ENCODE results near the gene PAK6.
A peak's percentile ranks its signal among the peaks of the same experiment; 100 is the strongest.

Gene PAK6

DNA sequence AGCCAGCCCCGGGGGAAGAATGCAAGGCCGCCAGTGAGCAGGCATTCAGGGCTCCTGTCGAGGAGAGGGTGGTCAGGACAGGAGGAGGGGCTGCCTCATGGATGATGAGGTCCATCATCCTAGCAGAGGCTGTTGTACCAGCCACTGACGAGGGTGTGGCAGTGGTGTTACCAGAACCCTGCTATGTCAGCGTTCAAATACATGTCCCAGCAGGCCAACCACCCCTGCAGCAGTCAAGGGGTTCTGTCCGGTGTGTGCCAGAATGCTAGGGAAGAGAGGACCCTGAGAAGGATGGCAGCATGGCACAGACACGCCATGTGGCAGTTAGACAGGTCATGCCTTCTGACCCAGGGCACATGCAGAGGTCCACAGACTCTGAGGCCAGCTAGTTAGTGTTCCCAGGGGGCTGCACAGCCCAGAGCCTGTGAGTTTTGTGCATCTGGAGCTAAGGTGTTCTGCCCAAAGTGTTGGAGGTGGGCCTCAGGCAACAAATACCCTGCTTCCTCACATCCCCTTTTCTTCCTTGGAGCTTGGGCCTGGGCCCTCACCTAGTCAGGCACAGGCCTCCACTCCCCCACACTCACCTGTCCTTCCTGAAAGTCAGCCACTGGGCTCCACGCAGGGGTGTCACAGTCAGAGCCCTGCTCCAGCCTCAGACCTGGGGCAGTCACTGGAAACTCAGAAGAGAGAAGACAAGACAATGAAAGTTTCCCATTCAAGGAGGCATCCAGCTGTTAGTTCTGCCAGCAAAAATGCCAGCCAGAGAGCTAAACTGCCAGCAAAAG, 7.8 kb downstream of the PAK6 start:
- Histone ChIP-seq H3K36me3 (no peaks in the 10 kb centered on the region), H3K27ac (no peak overlapping the region), H3K27me3 (no peaks in the 10 kb centered on the region), H3K9me3 (no peaks in the 10 kb centered on the region), H3K4me3 (no peak overlapping the region), H3K4me1 (peaks cover 0 to 23% (median 0%) of the 10 kb centered on the region in 4 donors)
- TF ChIP-seq, protein P1, sequence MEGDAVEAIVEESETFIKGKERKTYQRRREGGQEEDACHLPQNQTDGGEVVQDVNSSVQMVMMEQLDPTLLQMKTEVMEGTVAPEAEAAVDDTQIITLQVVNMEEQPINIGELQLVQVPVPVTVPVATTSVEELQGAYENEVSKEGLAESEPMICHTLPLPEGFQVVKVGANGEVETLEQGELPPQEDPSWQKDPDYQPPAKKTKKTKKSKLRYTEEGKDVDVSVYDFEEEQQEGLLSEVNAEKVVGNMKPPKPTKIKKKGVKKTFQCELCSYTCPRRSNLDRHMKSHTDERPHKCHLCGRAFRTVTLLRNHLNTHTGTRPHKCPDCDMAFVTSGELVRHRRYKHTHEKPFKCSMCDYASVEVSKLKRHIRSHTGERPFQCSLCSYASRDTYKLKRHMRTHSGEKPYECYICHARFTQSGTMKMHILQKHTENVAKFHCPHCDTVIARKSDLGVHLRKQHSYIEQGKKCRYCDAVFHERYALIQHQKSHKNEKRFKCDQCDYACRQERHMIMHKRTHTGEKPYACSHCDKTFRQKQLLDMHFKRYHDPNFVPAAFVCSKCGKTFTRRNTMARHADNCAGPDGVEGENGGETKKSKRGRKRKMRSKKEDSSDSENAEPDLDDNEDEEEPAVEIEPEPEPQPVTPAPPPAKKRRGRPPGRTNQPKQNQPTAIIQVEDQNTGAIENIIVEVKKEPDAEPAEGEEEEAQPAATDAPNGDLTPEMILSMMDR (IDR thresholded peaks at IDR 0.05) = no peak
- peak; percentile 18 to 43 for DNase-seq
- intact Hi-C loops (cut with DNase I; ENCODE audit: low total_unique reads) = no loop called here

DNA sequence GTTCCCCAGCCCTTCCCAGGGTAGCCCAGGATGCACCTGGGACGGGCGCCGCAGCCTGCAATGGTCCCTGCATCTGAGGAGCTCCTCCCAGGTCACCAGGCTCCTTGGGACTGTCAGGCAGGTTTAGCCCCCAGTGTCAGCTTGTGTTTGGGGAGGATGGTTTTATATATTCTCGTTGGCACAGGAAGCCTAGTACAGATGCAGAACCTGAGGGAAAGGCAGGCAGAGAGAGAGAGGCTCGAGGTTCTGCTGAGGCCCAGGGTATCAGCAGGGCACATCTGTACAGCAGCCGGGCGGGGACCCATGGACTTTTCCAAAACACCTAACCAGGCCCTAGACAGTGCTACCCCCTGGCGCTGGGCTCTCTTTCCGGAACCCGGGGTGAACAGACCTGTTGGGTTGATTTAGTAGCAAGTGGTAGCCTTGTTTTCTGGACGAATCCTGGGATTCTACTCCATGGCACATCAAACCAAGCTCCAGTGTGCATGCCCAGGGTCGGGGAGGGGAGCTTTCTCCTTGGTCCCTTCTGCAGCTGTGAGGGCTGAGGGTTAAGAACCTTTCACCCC, 8.6 kb downstream of the PAK6 start:
- Histone ChIP-seq H3K36me3 (no peaks in the 10 kb centered on the region), H3K4me1 (peaks cover 0 to 31% (median 2%) of the 10 kb centered on the region in 4 donors), H3K4me3 (no peak overlapping the region), H3K27ac (no peak overlapping the region), H3K27me3 (no peaks in the 10 kb centered on the region), H3K9me3 (no peaks in the 10 kb centered on the region)
- intact Hi-C loops (cut with DNase I; ENCODE audit: low total_unique reads) = no loop called here
- DNase-seq = peak; percentile 3 to 41
- TF ChIP-seq, protein P1 (IDR thresholded peaks at IDR 0.05) = no peak

DNA sequence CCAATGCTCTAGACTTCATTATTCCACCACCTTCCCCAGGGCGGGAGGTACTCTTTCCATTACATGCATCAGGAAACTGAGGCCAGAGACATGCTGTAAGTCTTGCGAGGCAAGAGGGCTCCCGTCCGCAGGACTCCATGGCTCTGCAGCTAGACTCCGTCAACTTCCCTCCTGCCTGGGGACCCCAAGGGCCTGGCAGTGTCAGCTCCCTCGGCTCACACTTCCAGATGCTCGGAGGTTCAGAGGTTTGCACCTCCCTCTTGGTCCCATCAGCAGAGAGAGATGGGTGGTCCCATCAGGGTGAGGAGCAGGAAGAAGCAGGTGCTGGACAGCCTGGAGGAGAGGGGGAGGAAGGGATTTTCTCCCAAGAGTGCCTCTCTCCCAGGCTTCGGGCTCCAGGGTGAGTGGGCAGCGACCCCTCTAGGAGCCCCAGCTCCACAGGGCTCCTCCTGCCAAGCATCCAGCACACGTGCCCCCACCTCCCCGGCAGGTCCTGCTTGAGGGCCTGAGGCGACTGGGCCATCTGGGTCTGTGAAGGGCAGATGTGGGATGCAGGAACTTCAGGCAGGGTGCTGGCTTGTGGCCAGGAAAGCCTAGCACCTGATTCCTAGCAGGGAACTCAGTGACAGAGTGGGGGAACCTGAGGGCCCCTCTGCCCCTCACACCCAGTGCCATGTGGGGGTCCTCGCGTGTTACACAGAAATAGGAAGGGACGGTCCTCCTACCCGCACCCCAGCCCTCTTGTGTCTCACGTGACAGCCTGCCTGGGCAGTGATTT, 9.3 kb downstream of the PAK6 start:
- intact Hi-C loops (cut with DNase I; ENCODE audit: low total_unique reads) = no loop called here
- Histone ChIP-seq H3K27me3 (no peaks in the 10 kb centered on the region), H3K36me3 (no peaks in the 10 kb centered on the region), H3K4me1 (peaks cover 0 to 39% (median 8%) of the 10 kb centered on the region in 4 donors), H3K4me3 (no peak overlapping the region), H3K9me3 (no peaks in the 10 kb centered on the region), H3K27ac (no peak overlapping the region)
- TF ChIP-seq, protein P1 (IDR thresholded peaks at IDR 0.05) = no peak
- DNase-seq = peak; percentile 18 to 56

DNA sequence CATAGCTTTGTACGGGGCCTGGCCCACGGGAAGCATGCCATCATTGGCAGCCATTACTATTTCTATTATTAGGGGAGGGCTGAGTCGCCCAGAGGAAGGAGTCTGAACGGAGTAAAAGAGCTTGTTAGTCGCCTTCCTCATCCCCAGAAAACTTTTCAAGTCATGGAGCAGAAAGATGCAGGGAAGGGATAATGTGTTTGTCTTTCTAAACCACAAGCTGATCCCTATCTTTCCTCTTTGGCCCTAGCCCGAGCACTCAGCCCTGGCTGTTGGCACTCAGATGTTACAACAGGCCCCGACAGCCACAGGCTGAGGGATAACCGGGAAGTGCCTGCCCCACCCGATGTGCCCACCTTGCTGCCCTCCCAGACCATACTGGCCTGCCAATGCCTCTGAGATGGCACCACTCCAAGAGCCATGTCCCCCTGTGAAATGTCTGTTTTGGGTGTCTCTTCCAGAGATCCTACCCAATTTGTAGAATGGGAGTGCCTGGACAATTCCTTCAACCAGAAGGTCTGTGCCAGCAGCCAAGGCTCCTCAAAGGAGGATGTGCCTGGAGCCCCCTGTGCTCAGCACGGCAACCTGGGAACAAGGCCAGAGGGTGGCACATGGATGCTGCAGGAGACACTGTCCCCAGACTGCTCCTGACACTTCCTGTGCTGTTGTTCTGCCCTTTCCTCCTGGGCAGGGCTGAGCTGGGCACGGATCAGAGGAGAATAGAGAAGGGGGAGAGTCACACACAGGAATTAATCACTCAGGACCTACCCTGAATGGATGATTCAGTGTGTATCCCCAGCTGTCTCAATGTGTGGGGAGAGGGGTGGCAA, 10.8 kb downstream of the PAK6 start:
- no peaks in the 10 kb centered on the region for H3K36me3 ChIP-seq
- peaks cover 0 to 45% (median 15%) of the 10 kb centered on the region in 4 donors for H3K4me1 ChIP-seq
- H3K9me3 ChIP-seq = no peaks in the 10 kb centered on the region
- DNase-seq = peak in 1 of 2 donors; percentile 35
- H3K27me3 ChIP-seq = no peaks in the 10 kb centered on the region
- intact Hi-C loops (cut with DNase I; ENCODE audit: low total_unique reads) = no loop called here
- H3K27ac ChIP-seq = no peak overlapping the region
- no peak overlapping the region for H3K4me3 ChIP-seq
- TF ChIP-seq, protein P1 (IDR thresholded peaks at IDR 0.05) = no peak

DNA sequence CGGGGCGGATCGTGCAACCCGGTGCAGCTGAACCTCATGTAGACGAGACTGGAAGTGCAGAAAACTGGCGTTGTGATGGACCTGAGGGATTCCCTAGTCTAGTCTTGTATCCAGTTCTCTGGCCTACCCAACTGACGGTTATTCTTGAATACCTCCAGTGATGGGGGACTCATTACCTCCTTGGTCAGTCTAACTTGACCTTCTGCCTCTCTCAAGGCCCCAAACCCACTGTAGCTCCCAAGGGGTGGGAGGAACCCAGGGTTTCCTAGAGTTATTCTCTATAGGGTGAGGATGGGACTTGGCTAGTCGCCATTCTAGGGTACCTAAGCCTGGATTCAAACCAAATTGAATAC, 11.4 kb downstream of the PAK6 start:
- Histone ChIP-seq H3K27ac (no peak overlapping the region), H3K36me3 (no peaks in the 10 kb centered on the region), H3K27me3 (no peaks in the 10 kb centered on the region), H3K4me3 (no peak overlapping the region), H3K9me3 (no peaks in the 10 kb centered on the region), H3K4me1 (peaks cover 0 to 40% (median 15%) of the 10 kb centered on the region in 4 donors)
- TF ChIP-seq, protein P1 (IDR thresholded peaks at IDR 0.05) = no peak
- intact Hi-C loops (cut with DNase I; ENCODE audit: low total_unique reads) = no loop called here
- DNase-seq = no peak

Measured in tibial artery (tissue), 4 donors.